Vagina (tissue), 2 donors: Measurements from ENCODE around the gene THAP9. TPM values are rescaled to one million over a fixed set of nuclear protein-coding genes. Genes with fewer than 3 reads are reported as not detected.

Source experiments
- DNase-seq, 2 donors: peaks; one replicate each; pipeline ENCODE4 v3.0.0-alpha.2; 2017; ENCODE audit errors: extremely low spot score in 2 of 2
- H3K27ac ChIP-seq: fragments of 200-600 bp; sonication (generic); one replicate; pipeline ENCODE4 v1.5.1; 2019
- H3K27me3 ChIP-seq: fragments of 200-600 bp; sonication (generic); one replicate; pipeline ENCODE4 v1.5.1; 2019
- H3K36me3 ChIP-seq, 2 donors: fragments of 200-600 bp; sonication (generic); one replicate each; pipeline ENCODE4 v1.5.1; 2017 to 2019
- H3K4me1 ChIP-seq: fragments of 200-600 bp; sonication (generic); one replicate; pipeline ENCODE4 v1.5.1; 2019
- H3K4me3 ChIP-seq, 2 donors: fragments of 200-600 bp; sonication (generic); 1 replicate in 1 of 2; 2 replicates in 1 of 2; pipeline ENCODE4 v1.5.1; 2016 to 2019
- H3K9me3 ChIP-seq: fragments of 200-600 bp; sonication (generic); one replicate; pipeline ENCODE4 v1.5.1; 2019
- CTCF ChIP-seq, 3 experiments: fragments of 450-650 bp in 2 of 3; fragments of 200-600 bp in 1 of 3; sonication (generic) in 1 of 3; IDR thresholded peaks; one replicate each; pipeline ENCODE4 v1.5.1; 2017 to 2019; ENCODE audit warnings: antibody characterized with exemption in 3 of 3, mild to moderate bottlenecking in 2 of 3, moderate library complexity in 2 of 3
- POLR2A ChIP-seq, 2 donors: fragments of 450-650 bp; IDR thresholded peaks; one replicate each; pipeline ENCODE4 v1.6.1; 2017; ENCODE audit warnings: antibody characterized with exemption in 2 of 2, mild to moderate bottlenecking in 2 of 2, moderate library complexity in 2 of 2
- POLR2AphosphoS5 ChIP-seq, 2 donors: sonication (generic); formaldehyde crosslinking; IDR thresholded peaks; one replicate each; pipeline ENCODE4 v1.9.0; 2017; ENCODE audit warnings: antibody characterized with exemption in 2 of 2, mild to moderate bottlenecking in 2 of 2, low read depth in 1 of 2; ENCODE audit not compliant: insufficient read depth in 1 of 2
- intact Hi-C: fragments of 100-400 bp; cut with DNase I; formaldehyde crosslinking; loops from one replicate; pipeline ENCODE4 v1.15.1; 2023
- small RNA-seq: library from RNA; depleted of rRNA; stranded (forward); fragments of <200 nt; gene quantifications from one replicate; pipeline ENCODE3, GENCODE V24; 2016
- total RNA-seq: library from RNA; depleted of rRNA; stranded (reverse); fragments of >200 nt; gene quantifications from one replicate; pipeline ENCODE4 v1.2.3, GENCODE V29; 2016

The THAP9 gene
- total RNA-seq, 1 donor from 2014 or later, result 4.2 TPM

DNA sequence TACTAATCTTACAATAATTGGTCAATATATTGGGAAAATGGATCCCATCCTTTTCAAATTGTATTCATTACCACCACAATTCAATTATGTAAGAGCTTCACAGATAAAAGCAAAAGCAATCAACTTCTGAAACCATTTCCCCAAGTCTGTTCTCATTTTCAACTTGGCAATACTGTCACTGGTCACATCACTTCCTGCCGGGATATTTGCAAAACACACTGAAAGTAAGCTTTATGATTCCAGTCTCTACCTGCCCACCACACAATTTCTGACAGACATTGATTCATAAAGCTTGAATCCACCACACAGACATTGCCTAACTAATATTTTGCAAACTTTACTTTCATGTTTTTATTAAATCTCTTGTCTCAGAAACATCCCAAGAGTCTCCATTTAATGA, 56.5 kb downstream of the THAP9 start:
- H3K4me3 ChIP-seq, result no peak overlapping the region
- H3K27me3 ChIP-seq, result no peaks in the 10 kb centered on the region
- H3K9me3 ChIP-seq, result no peaks in the 10 kb centered on the region
- H3K36me3 ChIP-seq, result no peaks in the 10 kb centered on the region
- H3K4me1 ChIP-seq, result no peaks in the 10 kb centered on the region
- H3K27ac ChIP-seq, result no peak overlapping the region
- TF ChIP-seq CTCF (IDR thresholded peaks at IDR 0.05) (no peak), POLR2A (IDR thresholded peaks at IDR 0.05) (no peak), POLR2AphosphoS5 (IDR thresholded peaks at IDR 0.05; ENCODE audit: insufficient read depth in 1 of 2, low read depth in 1 of 2) (no peak)
- intact Hi-C loops, result no loop called here
- no peak for DNase-seq

- Histone ChIP-seq H3K4me3 (no peak overlapping the region), H3K4me1 (no peaks in the 10 kb centered on the region), H3K27me3 (no peaks in the 10 kb centered on the region), H3K36me3 (peaks cover 0 to 18% of the 10 kb centered on the region in 2 donors), H3K9me3 (no peaks in the 10 kb centered on the region), H3K27ac (no peak overlapping the region)
- TF ChIP-seq CTCF (IDR thresholded peaks at IDR 0.05) (no peak), POLR2A (IDR thresholded peaks at IDR 0.05) (no peak), POLR2AphosphoS5 (IDR thresholded peaks at IDR 0.05; ENCODE audit: insufficient read depth in 1 of 2, low read depth in 1 of 2) (no peak)
- no peak for DNase-seq
- intact Hi-C loops, result no loop called here
Observed at GRCh38 chr4:82965763-82966162, 65.2 kb downstream of the THAP9 start.

GRCh38 chr4:82968972-82969371, 68.4 kb downstream of the THAP9 start:
- TF ChIP-seq POLR2AphosphoS5 (IDR thresholded peaks at IDR 0.05; ENCODE audit: insufficient read depth in 1 of 2, low read depth in 1 of 2) (no peak), CTCF (IDR thresholded peaks at IDR 0.05) (no peak), POLR2A (IDR thresholded peaks at IDR 0.05) (no peak)
- Histone ChIP-seq H3K4me1 (no peaks in the 10 kb centered on the region), H3K27me3 (no peaks in the 10 kb centered on the region), H3K27ac (no peak overlapping the region), H3K36me3 (peaks cover 0 to 18% of the 10 kb centered on the region in 2 donors), H3K9me3 (no peaks in the 10 kb centered on the region), H3K4me3 (no peak overlapping the region)
- DNase-seq, result no peak
- intact Hi-C loops, result no loop called here

GRCh38 chr4:82969414-82969813, 68.9 kb downstream of the THAP9 start:
- Histone ChIP-seq H3K4me3 (no peak overlapping the region), H3K27me3 (no peaks in the 10 kb centered on the region), H3K4me1 (no peaks in the 10 kb centered on the region), H3K27ac (no peak overlapping the region), H3K9me3 (no peaks in the 10 kb centered on the region), H3K36me3 (peaks cover 0 to 18% of the 10 kb centered on the region in 2 donors)
- TF ChIP-seq POLR2A (IDR thresholded peaks at IDR 0.05) (no peak), POLR2AphosphoS5 (IDR thresholded peaks at IDR 0.05; ENCODE audit: insufficient read depth in 1 of 2, low read depth in 1 of 2) (no peak)
- intact Hi-C loops, result no loop called here
- DNase-seq, result no peak

Small RNAs within 50 kb of the gene (small RNA-seq; reads per million reads assigned to genes)
- not detected for gene RF00019

Other genes with a start within 250 kb of the THAP9 start
- 16.9 TPM for gene SCD5, start 101.9 kb upstream of the THAP9 start, total RNA-seq
- gene SEC31A, start 9.6 kb upstream of the THAP9 start, total RNA-seq, result 133 TPM
- 25.0 TPM for gene LIN54, start 110.1 kb downstream of the THAP9 start, total RNA-seq
- 18.7 TPM for gene COPS4, start 134.4 kb downstream of the THAP9 start, total RNA-seq
- not detected for gene PLAC8, start 214.0 kb downstream of the THAP9 start, total RNA-seq